Mesendoderm (in vitro differentiated cells): ENCODE results near the gene MYO10.

Experiments used
- DNase-seq: peaks from one replicate; pipeline ENCODE4 v3.0.0; 2013
- H2AK5ac ChIP-seq: 2 replicates; pipeline ENCODE4 v1.6.1; 2013; ENCODE audit warnings: low read length, inconsistent platforms
- H2BK120ac ChIP-seq: 2 replicates; pipeline ENCODE4 v1.6.1; 2013; ENCODE audit warnings: low read depth, mild to moderate bottlenecking, low read length, moderate library complexity, mixed read lengths
- H2BK15ac ChIP-seq: replicated peaks from 2 replicates; pipeline ENCODE4 v1.6.1; 2013; ENCODE audit warnings: low read depth, mild to moderate bottlenecking, moderate library complexity
- H2BK5ac ChIP-seq: 2 replicates; pipeline ENCODE4 v1.6.1; 2013; ENCODE audit warnings: low read length, inconsistent platforms
- H3K18ac ChIP-seq: 2 replicates; pipeline ENCODE4 v1.6.1; 2013; ENCODE audit warnings: mild to moderate bottlenecking, low read length, mixed read lengths
- H3K23ac ChIP-seq: one replicate; pipeline ENCODE4 v1.6.1; 2013; ENCODE audit warnings: low read length
- H3K27ac ChIP-seq: 2 replicates; pipeline ENCODE4 v1.5.1; 2013; ENCODE audit warnings: low read depth, mild to moderate bottlenecking, inconsistent platforms, low read length, moderate library complexity
- H3K27me3 ChIP-seq: 2 replicates; pipeline ENCODE4 v1.6.1; 2013; ENCODE audit warnings: low read length, control low read depth, mild to moderate bottlenecking, inconsistent platforms; ENCODE audit not compliant: insufficient read depth, poor library complexity
- H3K36me3 ChIP-seq: 2 replicates; pipeline ENCODE4 v1.6.1; 2013; ENCODE audit warnings: low read length, inconsistent platforms; ENCODE audit not compliant: control insufficient read depth, insufficient read depth
- H3K4ac ChIP-seq: one replicate; pipeline ENCODE4 v1.6.1; 2013; ENCODE audit warnings: low read depth, mild to moderate bottlenecking, low read length, moderate library complexity
- H3K4me1 ChIP-seq: 2 replicates; pipeline ENCODE4 v1.6.1; 2013; ENCODE audit warnings: low read depth, low read length, inconsistent platforms; ENCODE audit not compliant: control insufficient read depth
- H3K4me2 ChIP-seq: 2 replicates; pipeline ENCODE4 v1.6.1; 2013; ENCODE audit warnings: low read length
- H3K4me3 ChIP-seq: 2 replicates; pipeline ENCODE4 v1.5.1; 2013; ENCODE audit warnings: mild to moderate bottlenecking, low read length
- H3K56ac ChIP-seq: one replicate; pipeline ENCODE4 v1.6.1; 2013; ENCODE audit warnings: low read length
- H3K79me1 ChIP-seq: 2 replicates; pipeline ENCODE4 v1.6.1; 2013; ENCODE audit warnings: low read length, inconsistent platforms
- H3K79me2 ChIP-seq: 2 replicates; pipeline ENCODE4 v1.6.1; 2013; ENCODE audit warnings: mild to moderate bottlenecking, low read length; ENCODE audit not compliant: control insufficient read depth, insufficient read depth
- H3K9ac ChIP-seq: 2 replicates; pipeline ENCODE4 v1.6.1; 2013; ENCODE audit warnings: low read length, inconsistent platforms
- H4K5ac ChIP-seq: one replicate; pipeline ENCODE4 v1.6.1; 2013; ENCODE audit warnings: low read length
- H4K8ac ChIP-seq: one replicate; pipeline ENCODE4 v1.6.1; 2013; ENCODE audit warnings: low read depth, mild to moderate bottlenecking, control low read depth, low read length, moderate library complexity
- WGBS: extraction: QIAGEN DNeasy Blood & Tissue Kit; methylation state at CpG from one replicate; pipeline ENCODE4 v1.1.7; 2013; ENCODE audit warnings: low lambda C conversion rate, missing lambda C conversion rate; ENCODE audit not compliant: insufficient coverage; ENCODE audit errors: extremely low coverage; 5-methylcytosine and 5-hydroxymethylcytosine counted together

The MYO10 gene

GRCh38 chr5:16673241-16674201 is 262.6 kb downstream of the MYO10 start:
- Histone ChIP-seq H2BK120ac (no peak overlapping the region), H2BK15ac (no peak overlapping the region), H2BK5ac (no peak overlapping the region), H3K27me3 (no peaks in the 10 kb centered on the region), H3K79me2 (no peaks in the 10 kb centered on the region), H4K8ac (no peak overlapping the region), H3K4me3 (no peak overlapping the region), H3K27ac (no peak overlapping the region), H3K4me2 (no peak overlapping the region), H3K9ac (no peak overlapping the region), H3K23ac (no peak overlapping the region), H4K5ac (no peak overlapping the region), H3K56ac (no peak overlapping the region), H3K4me1 (no peaks in the 10 kb centered on the region), H3K79me1 (no peaks in the 10 kb centered on the region), H3K4ac (no peak overlapping the region), H3K36me3 (peaks cover 6% of the 10 kb centered on the region), H2AK5ac (no peak overlapping the region), H3K18ac (no peak overlapping the region)
- no peak for DNase-seq
- WGBS, result no CpG with 5 or more reads among the region's 18 CpGs

DNA sequence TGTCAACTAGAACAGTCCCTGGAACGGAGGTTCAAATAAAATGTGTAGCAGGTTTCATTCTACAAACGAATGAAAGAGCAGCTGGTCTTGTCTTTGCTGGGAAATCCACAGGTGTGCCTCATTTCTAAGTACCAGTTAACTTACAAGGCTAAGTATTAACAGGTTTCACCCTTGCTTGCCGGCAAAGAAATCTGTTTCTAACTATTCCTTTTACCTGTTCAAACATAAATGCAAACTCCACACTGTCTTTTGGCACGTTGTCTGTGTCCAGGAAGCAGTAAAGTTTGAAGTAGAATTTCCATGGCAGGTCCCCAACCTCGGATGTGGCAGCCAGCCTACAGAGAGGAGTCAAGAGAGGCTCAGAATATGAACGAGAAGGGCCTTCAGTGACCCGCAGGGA is 264.9 kb downstream of the MYO10 start:
- H3K4ac ChIP-seq, result no peak overlapping the region
- peaks cover 6% of the 10 kb centered on the region for H3K36me3 ChIP-seq
- H2BK120ac ChIP-seq, result no peak overlapping the region
- no peak overlapping the region for H2BK15ac ChIP-seq
- H4K5ac ChIP-seq, result no peak overlapping the region
- H2AK5ac ChIP-seq, result no peak overlapping the region
- H3K18ac ChIP-seq, result no peak overlapping the region
- no peak overlapping the region for H3K9ac ChIP-seq
- no peak for DNase-seq
- no peak overlapping the region for H3K56ac ChIP-seq
- H3K4me2 ChIP-seq, result no peak overlapping the region
- H3K4me3 ChIP-seq, result no peak overlapping the region
- H2BK5ac ChIP-seq, result no peak overlapping the region
- no peaks in the 10 kb centered on the region for H3K79me2 ChIP-seq
- H3K27me3 ChIP-seq, result no peaks in the 10 kb centered on the region
- no CpG with 5 or more reads among the region's 7 CpGs for WGBS
- no peak overlapping the region for H4K8ac ChIP-seq
- no peaks in the 10 kb centered on the region for H3K79me1 ChIP-seq
- no peak overlapping the region for H3K27ac ChIP-seq
- H3K4me1 ChIP-seq, result no peaks in the 10 kb centered on the region
- no peak overlapping the region for H3K23ac ChIP-seq

- Histone ChIP-seq H3K9ac (no peak overlapping the region), H3K4ac (no peak overlapping the region), H3K4me1 (no peaks in the 10 kb centered on the region), H4K5ac (no peak overlapping the region), H3K18ac (no peak overlapping the region), H3K4me3 (no peak overlapping the region), H3K79me1 (no peaks in the 10 kb centered on the region), H2BK15ac (no peak overlapping the region), H2BK5ac (no peak overlapping the region), H4K8ac (no peak overlapping the region), H3K4me2 (no peak overlapping the region), H3K23ac (no peak overlapping the region), H2BK120ac (no peak overlapping the region), H3K27ac (no peak overlapping the region), H3K27me3 (no peaks in the 10 kb centered on the region), H3K36me3 (peaks cover 4% of the 10 kb centered on the region), H3K56ac (no peak overlapping the region), H2AK5ac (no peak overlapping the region), H3K79me2 (no peaks in the 10 kb centered on the region)
- no CpG with 5 or more reads among the region's 3 CpGs for WGBS
- DNase-seq, result no peak
Observed at GRCh38 chr5:16669776-16670175, 266.3 kb downstream of the MYO10 start.

DNA sequence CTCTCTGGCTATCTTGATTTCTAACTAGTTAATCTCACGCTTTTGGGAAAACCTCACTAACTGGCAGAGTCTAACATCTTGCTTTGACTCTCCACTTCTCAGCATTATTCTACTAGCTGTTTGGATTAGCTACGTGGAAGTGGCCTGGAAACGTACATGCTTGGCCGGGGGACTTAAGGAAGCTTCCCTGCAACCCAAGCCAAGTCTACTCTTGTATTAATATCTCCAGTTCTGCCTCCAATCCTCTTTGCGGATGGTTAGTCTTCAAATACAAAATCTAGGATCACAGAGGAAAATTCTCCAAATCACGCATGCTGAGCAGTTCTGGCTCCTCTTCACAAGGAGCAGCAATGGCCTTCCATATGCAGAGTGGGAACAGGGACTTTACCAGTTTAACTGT is 267.5 kb downstream of the MYO10 start:
- Histone ChIP-seq H3K27me3 (no peaks in the 10 kb centered on the region), H3K18ac (no peak overlapping the region), H3K4me3 (no peak overlapping the region), H3K36me3 (peaks cover 4% of the 10 kb centered on the region), H4K8ac (no peak overlapping the region), H2BK120ac (no peak overlapping the region), H3K9ac (no peak overlapping the region), H3K27ac (no peak overlapping the region), H3K4ac (no peak overlapping the region), H3K79me2 (no peaks in the 10 kb centered on the region), H3K4me2 (no peak overlapping the region), H2BK15ac (no peak overlapping the region), H3K79me1 (no peaks in the 10 kb centered on the region), H3K56ac (no peak overlapping the region), H2BK5ac (no peak overlapping the region), H3K23ac (no peak overlapping the region), H2AK5ac (no peak overlapping the region), H3K4me1 (no peaks in the 10 kb centered on the region), H4K5ac (no peak overlapping the region)
- DNase-seq, result no peak
- WGBS, result no CpG with 5 or more reads among the region's 6 CpGs

GRCh38 chr5:16668194-16668593 is 267.9 kb downstream of the MYO10 start:
- Histone ChIP-seq H2BK5ac (no peak overlapping the region), H3K4me3 (no peak overlapping the region), H3K27me3 (no peaks in the 10 kb centered on the region), H4K8ac (no peak overlapping the region), H3K79me1 (no peaks in the 10 kb centered on the region), H3K4me2 (no peak overlapping the region), H2AK5ac (no peak overlapping the region), H4K5ac (no peak overlapping the region), H3K27ac (no peak overlapping the region), H3K4me1 (no peaks in the 10 kb centered on the region), H2BK120ac (no peak overlapping the region), H3K56ac (no peak overlapping the region), H2BK15ac (no peak overlapping the region), H3K9ac (no peak overlapping the region), H3K36me3 (peaks cover 1% of the 10 kb centered on the region), H3K18ac (no peak overlapping the region), H3K4ac (no peak overlapping the region), H3K79me2 (no peaks in the 10 kb centered on the region), H3K23ac (no peak overlapping the region)
- no peak for DNase-seq
- no CpG with 5 or more reads among the region's 11 CpGs for WGBS
